ENCODE data around the gene LDLRAD4. TPM values are rescaled to one million over a fixed set of nuclear protein-coding genes. Genes with fewer than 3 reads are reported as not detected.

The LDLRAD4 gene
- total and polyA plus RNA-seq, 12 donors = 3.9 to 64.5 (median 36.0) TPM

DNA sequence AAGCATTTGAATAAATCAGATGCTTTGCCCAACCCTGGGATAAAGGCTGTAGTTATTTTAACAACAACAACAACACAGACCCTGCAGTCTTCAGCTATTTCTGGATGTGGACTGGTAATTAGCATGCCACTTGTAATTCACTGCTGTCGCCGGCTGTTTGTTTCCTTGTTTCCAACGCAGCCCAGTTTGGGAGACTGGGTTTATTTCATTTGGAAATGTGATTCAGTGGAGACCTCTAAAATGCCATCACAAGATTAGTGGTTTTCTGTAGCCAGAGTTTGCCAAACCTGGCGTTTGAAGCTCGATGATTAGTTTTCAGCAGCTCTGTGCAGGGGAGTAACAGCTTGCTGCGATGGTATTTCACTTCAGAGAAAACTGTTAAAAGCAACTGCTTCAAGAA is 83.5 kb downstream of the LDLRAD4 start:
- TF ChIP-seq, protein P1, sequence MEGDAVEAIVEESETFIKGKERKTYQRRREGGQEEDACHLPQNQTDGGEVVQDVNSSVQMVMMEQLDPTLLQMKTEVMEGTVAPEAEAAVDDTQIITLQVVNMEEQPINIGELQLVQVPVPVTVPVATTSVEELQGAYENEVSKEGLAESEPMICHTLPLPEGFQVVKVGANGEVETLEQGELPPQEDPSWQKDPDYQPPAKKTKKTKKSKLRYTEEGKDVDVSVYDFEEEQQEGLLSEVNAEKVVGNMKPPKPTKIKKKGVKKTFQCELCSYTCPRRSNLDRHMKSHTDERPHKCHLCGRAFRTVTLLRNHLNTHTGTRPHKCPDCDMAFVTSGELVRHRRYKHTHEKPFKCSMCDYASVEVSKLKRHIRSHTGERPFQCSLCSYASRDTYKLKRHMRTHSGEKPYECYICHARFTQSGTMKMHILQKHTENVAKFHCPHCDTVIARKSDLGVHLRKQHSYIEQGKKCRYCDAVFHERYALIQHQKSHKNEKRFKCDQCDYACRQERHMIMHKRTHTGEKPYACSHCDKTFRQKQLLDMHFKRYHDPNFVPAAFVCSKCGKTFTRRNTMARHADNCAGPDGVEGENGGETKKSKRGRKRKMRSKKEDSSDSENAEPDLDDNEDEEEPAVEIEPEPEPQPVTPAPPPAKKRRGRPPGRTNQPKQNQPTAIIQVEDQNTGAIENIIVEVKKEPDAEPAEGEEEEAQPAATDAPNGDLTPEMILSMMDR (IDR thresholded peaks at IDR 0.05) = no peak
- TF ChIP-seq POLR2A (IDR thresholded peaks at IDR 0.05) = no peak
- Histone ChIP-seq H3K4me1 (replicated peaks in 1 of 2) (peaks cover 0 to 22% of the 10 kb centered on the region in 2 donors), H3K27me3 (no peaks in the 10 kb centered on the region), H3K27ac (no peak overlapping the region), H3K4me3 (no peak overlapping the region), H3K9me3 (replicated peaks in 1 of 3) (no peaks in the 10 kb centered on the region), H3K36me3 (replicated peaks in 1 of 2) (no peaks in the 10 kb centered on the region)
- no peak for DNase-seq
- WGBS, 4 donors = 38 to 62% (median 43%) methylated on average over 6 of the region's 6 CpGs
- intact Hi-C loops (cut with DNase I) = loop anchor here in 1 of 2 donors (2.0 kb wide), 1 partner anchor 15 kb away; no protein-coding TSS in a partner anchor

DNA sequence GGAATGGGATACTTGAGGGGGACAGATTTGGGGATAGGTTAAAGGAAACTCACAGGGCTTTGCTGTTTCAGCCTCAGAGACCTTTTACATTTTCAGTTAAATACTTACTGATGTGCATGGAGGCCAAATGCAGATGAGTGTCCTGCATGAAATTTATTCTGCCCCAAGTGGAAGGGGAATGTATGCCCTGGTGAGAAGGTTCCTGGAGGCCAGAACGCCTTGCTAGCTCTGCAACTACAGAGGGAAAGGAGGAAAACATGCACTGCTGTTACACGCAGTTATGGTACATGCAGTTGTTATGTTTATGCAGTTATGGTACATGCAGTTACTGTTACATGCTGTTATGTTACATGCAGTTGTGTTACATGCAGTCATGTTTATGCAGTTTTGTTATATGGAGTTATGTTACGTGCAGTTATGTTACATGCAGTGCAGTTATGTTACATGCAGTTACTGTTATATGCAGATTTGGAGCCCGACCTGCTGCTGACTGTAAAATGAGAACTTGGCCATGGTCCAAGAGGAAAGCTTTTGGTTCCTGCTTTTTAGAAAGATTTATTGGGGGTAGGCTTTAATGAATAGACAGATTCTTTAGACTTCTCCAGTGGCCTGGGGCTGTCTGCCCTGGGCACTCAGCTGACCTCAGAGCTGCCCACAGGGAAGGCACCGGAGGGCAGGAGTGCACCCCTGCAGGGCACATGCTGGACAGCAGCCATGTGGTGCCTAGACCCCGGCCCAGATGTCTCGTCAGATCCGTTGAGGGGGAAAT is 84.1 kb downstream of the LDLRAD4 start:
- no peaks in the 10 kb centered on the region for H3K27me3 ChIP-seq
- no peak for TF ChIP-seq POLR2A (IDR thresholded peaks at IDR 0.05)
- TF ChIP-seq, protein P1 (IDR thresholded peaks at IDR 0.05) = no peak
- H3K4me3 ChIP-seq = no peak overlapping the region
- H3K4me1 ChIP-seq (replicated peaks in 1 of 2) = peaks cover 0 to 22% of the 10 kb centered on the region in 2 donors
- H3K27ac ChIP-seq = no peak overlapping the region
- DNase-seq = peak in 1 of 7 donors; percentile 23
- intact Hi-C loops (cut with DNase I) = loop anchor here in 1 of 2 donors (2.0 kb wide), 1 partner anchor 14 kb away; no protein-coding TSS in a partner anchor
- H3K9me3 ChIP-seq (replicated peaks in 1 of 3) = no peaks in the 10 kb centered on the region
- 45 to 55% (median 53%) methylated on average over 5 to 8 of the region's 8 CpGs for WGBS, 4 donors
- no peaks in the 10 kb centered on the region for H3K36me3 ChIP-seq (replicated peaks in 1 of 2)

- no peaks in the 10 kb centered on the region for H3K9me3 ChIP-seq (replicated peaks in 1 of 3)
- no peaks in the 10 kb centered on the region for H3K36me3 ChIP-seq (replicated peaks in 1 of 2)
- 91 to 95% (median 93%) methylated on average over 4 to 6 of the region's 6 CpGs for WGBS, 4 donors
- TF ChIP-seq, protein P1 (IDR thresholded peaks at IDR 0.05) = no peak
- no peak for TF ChIP-seq POLR2A (IDR thresholded peaks at IDR 0.05)
- no peak for DNase-seq
- intact Hi-C loops (cut with DNase I) = loop anchor here in 1 of 2 donors (2.0 kb wide), 1 partner anchor 13 kb away; no protein-coding TSS in a partner anchor
- H3K4me1 ChIP-seq (replicated peaks in 1 of 2) = peaks cover 0 to 22% of the 10 kb centered on the region in 2 donors
- no peaks in the 10 kb centered on the region for H3K27me3 ChIP-seq
- H3K27ac ChIP-seq = no peak overlapping the region
- H3K4me3 ChIP-seq = no peak overlapping the region
Observed at GRCh38 chr18:13303756-13304364, 85.3 kb downstream of the LDLRAD4 start.

DNA sequence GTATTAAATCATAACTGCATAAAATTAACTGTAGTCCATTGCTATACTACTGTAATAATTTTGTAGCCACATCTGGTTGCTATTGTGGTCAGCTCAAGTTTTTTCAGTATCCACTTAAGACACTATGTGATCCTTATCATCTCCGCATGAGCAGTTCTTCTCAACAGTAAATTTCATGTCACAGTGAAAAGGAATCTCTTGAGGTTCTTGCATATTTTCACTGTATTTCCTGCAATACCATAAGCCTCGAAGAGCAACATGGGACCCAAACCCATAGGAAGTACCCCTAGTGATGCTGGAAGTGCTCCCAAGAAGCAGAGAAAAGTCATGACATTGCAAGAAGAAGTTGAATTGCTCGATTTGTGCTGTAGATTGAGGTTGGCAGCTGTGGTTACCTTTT is 86.7 kb downstream of the LDLRAD4 start:
- H3K4me1 ChIP-seq (replicated peaks in 1 of 2) = peaks cover 0 to 17% of the 10 kb centered on the region in 2 donors
- intact Hi-C loops (cut with DNase I) = no loop called here
- 81 to 91% (median 87%) methylated on average over 3 of the region's 3 CpGs for WGBS, 4 donors

More for the DNA sequence above, 86.7 kb downstream of the LDLRAD4 start:
- no peaks in the 10 kb centered on the region for H3K36me3 ChIP-seq (replicated peaks in 1 of 2)
- no peak for DNase-seq
- no peak overlapping the region for H3K27ac ChIP-seq
- TF ChIP-seq, protein P1 (IDR thresholded peaks at IDR 0.05) = no peak
- no peak for TF ChIP-seq POLR2A (IDR thresholded peaks at IDR 0.05)
- no peak overlapping the region for H3K4me3 ChIP-seq
- H3K27me3 ChIP-seq = no peaks in the 10 kb centered on the region
- H3K9me3 ChIP-seq (replicated peaks in 1 of 3) = no peaks in the 10 kb centered on the region
